HTERT RPE-1 (cell line): ENCODE data around the gene SLMAP.

ENCODE experiments used
- in situ Hi-C: fragments of 300-500 bp; cut with MboI; formaldehyde crosslinking; loops from 4 replicates; pipeline ENCODE4 v1.14.3; 2020; ENCODE audit warnings: low sequenced_read_pairs

Gene SLMAP

GRCh38 chr3:57752307-57752706 is 3.8 kb upstream of the SLMAP start:
- in situ Hi-C loops, result no loop called here

GRCh38 chr3:57753016-57753415 is 3.1 kb upstream of the SLMAP start:
- in situ Hi-C loops, result no loop called here

- in situ Hi-C loops, result no loop called here
Observed at GRCh38 chr3:57755368-57755675, 787 bp upstream of the SLMAP start.

- in situ Hi-C loops, result no loop called here
Observed at GRCh38 chr3:57756528-57757401, 656 bp downstream of the SLMAP start.

- in situ Hi-C loops, result no loop called here
Observed at GRCh38 chr3:57757642-57758297, 1.7 kb downstream of the SLMAP start.

GRCh38 chr3:57758686-57759085 is 2.6 kb downstream of the SLMAP start:
- in situ Hi-C loops, result no loop called here

GRCh38 chr3:57764794-57765193 is 8.7 kb downstream of the SLMAP start:
- in situ Hi-C loops, result no loop called here

- in situ Hi-C loops, result no loop called here
Observed at GRCh38 chr3:57768595-57768994, 12.5 kb downstream of the SLMAP start.

GRCh38 chr3:57770009-57770827 is 14.1 kb downstream of the SLMAP start:
- in situ Hi-C loops, result no loop called here

GRCh38 chr3:57772251-57772650 is 16.1 kb downstream of the SLMAP start:
- in situ Hi-C loops, result no loop called here

GRCh38 chr3:57777774-57778173 is 21.7 kb downstream of the SLMAP start:
- in situ Hi-C loops, result no loop called here

- in situ Hi-C loops, result no loop called here
Observed at GRCh38 chr3:57778494-57778893, 22.4 kb downstream of the SLMAP start.

- in situ Hi-C loops, result no loop called here
Observed at GRCh38 chr3:57779666-57780065, 23.6 kb downstream of the SLMAP start.

- in situ Hi-C loops, result no loop called here
Observed at GRCh38 chr3:57783186-57784088, 27.3 kb downstream of the SLMAP start.

- in situ Hi-C loops, result no loop called here
Observed at GRCh38 chr3:57784089-57784735, 28.1 kb downstream of the SLMAP start.

GRCh38 chr3:57785446-57785845 is 29.3 kb downstream of the SLMAP start:
- in situ Hi-C loops, result no loop called here

GRCh38 chr3:57787867-57788623 is 31.9 kb downstream of the SLMAP start:
- in situ Hi-C loops, result no loop called here

- in situ Hi-C loops, result no loop called here
Observed at GRCh38 chr3:57788624-57789018, 32.5 kb downstream of the SLMAP start.

- in situ Hi-C loops, result no loop called here
Observed at GRCh38 chr3:57791245-57791644, 35.1 kb downstream of the SLMAP start.
